GM19455 (cell line): ENCODE results near the gene SNX7.

Source experiments
- ATAC-seq: cut with Tn5 transposase; IDR thresholded peaks from one replicate; pipeline ENCODE4 v1.9.1; 2021; ENCODE audit not compliant: unreplicated experiment

SNX7 gene

DNA sequence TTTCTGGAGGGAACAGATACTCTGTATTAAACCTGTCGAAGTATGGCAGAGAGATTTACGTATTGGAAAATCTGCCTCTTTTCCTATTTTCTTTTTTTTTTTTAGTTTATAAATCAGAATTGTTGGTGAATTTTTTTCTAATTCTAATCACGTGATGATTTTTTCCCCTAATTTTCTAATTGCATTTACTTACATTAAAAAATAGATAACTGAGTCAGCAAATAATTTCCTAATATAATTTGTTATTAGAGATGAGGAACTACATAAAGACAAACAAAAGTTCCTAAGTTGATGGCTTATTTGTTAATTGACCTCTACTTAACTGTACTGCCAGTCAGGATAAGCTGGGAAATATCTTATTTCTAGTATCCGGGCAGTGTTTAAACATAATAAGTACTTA lies 34.6 kb downstream of the SNX7 start:
- ATAC-seq = no peak

DNA sequence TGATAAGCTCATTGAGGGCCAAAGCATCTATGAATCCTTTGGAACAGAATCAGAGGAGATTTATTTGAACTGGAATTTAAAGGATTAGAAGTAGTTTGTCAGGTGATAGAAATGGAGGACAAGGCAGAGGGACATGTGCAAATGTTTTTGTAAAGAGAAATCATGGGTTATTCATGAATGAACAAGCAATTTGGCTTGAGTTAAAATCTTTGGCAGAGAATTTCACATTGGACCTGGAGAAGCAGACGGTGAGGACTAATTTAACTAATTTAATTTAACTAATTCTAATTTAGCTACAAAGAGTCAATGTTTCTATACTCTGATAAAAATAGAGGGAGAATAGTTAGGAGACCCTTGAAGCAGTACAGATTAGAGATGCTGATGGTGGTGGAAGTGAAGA lies 36.3 kb downstream of the SNX7 start:
- no peak for ATAC-seq

DNA sequence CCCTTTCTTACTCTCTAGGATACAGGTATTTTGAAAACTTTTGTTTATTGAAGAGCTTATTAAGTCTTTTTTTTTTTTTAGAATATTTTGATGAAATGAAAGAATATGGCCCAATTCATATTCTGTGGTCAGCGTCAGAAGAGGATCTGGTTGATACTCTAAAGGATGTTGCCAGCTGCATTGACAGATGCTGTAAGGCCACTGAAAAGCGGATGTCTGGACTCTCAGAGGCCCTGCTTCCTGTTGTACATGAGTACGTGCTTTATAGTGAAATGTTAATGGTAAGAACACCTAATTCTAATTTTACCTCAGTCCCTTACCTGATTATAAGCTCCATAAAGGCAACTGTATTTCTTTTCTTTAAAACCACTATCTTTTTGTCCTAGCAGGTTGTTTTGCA lies 37.1 kb downstream of the SNX7 start:
- no peak for ATAC-seq

DNA sequence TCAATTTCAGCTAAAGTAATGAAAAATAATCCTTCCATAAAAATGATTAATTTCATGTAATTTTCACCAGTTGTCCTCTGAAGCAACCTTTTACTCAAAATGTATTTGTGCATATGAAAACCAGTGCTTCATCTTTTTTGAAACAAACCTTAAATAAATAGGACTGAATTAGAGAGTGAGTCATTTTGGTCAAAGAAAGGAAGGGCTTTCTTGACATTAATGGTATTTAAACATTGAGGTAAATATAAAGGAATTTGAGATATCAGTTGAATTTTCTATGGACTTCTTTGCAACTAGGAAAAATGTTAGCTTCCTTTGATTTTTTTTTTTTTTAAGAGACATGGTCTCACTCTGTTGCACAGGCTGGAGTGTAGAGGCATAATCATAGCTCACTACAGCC lies 38.7 kb downstream of the SNX7 start:
- ATAC-seq = no peak

DNA sequence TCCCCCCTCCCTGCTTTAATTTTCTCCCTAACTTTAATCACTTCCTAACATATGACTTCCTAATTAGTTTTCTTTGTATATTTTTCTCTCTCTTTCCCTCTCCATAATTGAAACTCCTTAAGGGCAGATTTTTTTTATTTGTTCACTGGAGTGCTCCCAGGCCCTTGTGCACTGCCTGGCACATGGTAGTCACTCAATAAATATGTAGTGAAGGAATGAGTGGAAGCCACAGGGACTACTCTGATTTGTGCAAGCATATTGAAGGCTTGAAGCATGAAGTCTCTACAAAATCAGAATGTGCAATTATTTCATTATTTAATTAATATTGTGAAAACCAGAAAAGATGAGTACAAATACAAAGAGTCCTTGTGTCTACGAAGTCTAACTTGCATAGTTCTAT lies 41.5 kb downstream of the SNX7 start:
- no peak for ATAC-seq

DNA sequence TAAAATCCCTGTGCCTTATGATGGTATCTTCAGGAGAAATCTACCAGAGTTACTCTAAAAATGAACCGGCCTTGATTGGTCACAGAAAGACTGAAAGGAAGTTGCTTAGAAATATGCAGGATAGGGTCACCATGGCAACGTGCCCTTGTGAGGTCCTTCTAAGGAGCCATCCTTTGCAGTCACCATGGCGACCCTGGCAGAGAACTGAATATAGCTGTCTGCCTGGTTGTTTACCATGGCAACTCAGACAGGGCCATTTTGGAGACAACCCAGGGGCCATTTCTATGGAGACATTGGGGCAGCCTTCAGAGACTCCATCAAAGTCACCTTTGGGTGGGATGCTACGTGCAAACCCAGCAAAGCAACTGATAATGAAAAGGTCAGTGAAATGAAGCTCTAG lies 43.0 kb downstream of the SNX7 start:
- no peak for ATAC-seq

DNA sequence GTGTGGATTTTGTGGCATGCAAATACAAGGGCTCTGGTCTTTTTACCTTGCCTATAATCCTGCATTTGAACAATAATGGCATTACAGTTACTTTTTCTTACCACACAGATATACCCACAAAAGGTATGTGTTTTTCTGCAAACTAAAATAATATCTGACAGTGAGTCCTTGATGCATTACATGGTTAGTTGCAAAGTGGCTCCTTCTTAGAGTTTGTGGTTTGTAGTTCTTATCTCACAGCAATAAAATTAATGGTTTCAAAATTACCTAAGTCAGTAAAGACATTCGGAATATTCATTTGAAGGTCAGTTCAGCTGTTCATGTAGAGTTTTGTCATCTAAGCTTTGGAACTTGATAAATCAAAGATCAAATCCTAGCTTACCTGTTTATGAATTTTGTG lies 43.5 kb downstream of the SNX7 start:
- no peak for ATAC-seq

DNA sequence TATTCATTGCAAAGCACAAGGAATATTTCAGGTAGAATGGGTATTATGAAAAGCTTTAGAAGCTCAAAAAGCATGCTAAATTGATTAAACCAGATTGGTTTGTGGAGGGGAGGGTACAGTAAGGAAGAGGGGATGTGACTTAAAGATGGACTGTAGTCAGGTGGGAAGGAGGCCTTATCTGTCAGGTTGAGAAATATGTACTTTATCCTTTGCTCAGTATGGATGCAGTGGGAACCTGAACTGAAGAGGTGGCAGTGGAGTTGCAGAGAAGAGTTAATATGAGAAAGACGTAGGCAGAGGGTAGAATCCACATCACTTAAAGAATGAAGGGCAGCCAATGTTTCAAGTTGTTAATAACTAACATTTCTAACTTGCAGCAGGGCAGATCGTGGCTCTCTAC lies 44.1 kb downstream of the SNX7 start:
- no peak for ATAC-seq

DNA sequence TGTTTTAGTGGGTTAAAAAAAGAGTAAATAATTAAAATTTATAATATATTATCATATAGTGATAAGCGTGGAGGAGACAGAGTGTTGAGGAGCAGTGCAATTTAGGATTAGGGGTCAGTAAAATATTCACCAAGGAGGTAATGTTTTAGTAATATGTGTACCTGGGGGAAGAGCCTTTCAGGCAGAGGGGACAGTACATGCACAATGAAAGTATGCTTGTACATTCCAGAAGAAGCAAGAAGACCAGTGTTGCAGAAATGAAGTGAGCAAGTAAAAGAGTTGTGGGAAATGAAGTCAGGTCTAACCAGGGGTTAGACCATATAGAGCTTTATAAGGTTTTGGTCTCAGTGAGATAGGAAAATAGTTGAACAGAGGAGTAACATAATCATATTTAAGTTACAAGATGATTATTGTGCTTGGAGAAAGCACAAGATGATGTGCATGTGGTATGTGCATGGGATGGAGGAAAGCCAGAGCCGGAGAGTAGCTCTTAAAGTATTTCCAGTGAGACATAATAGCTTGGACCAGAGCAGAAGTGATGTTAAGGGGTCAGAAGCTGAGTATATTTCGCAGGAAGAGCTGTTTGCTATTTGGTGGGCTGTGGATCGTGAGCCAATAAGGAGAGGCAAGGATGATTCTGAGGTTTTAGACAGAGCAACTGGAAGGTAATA lies 44.8 kb downstream of the SNX7 start:
- ATAC-seq = no peak

DNA sequence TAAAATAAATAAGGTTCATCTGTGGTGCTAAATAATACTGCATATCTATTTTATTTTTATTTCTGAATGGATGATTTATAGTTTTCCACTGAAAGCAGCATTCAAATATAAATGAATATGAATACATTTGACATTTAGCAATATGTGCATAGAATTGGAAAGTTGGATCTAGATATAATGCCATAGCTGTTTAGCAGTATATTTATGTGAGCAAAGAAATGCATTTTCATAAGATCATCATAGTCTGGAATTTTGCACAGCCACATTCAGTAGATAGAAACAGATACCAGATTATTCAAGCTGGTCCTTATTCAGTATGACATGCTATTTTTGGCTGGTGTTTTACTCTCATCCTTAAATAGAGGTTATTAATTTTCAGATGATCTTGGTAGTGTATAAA lies 46.0 kb downstream of the SNX7 start:
- ATAC-seq = no peak

DNA sequence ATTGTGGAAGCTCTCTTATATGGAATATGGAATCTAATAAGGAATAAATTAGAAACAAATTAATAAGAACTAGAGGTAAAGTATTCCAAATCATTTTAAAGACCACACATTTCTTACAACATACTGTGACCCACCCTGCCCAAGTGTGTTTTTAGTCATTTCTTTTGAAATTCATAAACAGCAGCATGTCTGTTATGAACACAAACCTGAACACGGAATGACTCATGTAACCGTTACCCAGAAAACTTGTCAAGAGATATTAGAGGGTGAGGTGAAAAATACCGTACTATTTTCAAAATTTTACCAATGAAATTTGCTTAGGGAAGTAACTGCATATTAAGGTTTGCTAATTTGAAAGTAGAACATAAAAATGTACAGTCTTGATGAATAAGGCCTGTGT lies 48.4 kb downstream of the SNX7 start:
- no peak for ATAC-seq

DNA sequence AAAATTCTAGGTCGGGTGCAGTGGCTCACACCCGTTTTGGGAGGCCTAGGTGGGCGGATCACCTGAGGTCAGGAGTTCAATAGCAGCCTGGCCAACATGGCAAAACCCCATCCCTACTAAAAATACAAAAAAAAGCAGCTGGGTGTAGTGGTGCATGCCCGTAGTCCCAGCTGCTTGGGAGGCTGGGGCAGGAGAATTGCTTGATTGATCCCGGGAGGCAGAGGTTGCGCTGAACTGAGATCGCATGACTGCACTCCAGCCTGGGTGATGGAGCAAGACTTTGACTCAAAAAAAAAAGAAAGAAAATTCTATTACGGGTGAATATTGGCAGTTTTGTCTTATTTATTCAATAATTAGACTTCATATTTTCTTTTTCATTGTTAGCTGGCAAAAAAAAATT lies 62.1 kb downstream of the SNX7 start:
- ATAC-seq = no peak

DNA sequence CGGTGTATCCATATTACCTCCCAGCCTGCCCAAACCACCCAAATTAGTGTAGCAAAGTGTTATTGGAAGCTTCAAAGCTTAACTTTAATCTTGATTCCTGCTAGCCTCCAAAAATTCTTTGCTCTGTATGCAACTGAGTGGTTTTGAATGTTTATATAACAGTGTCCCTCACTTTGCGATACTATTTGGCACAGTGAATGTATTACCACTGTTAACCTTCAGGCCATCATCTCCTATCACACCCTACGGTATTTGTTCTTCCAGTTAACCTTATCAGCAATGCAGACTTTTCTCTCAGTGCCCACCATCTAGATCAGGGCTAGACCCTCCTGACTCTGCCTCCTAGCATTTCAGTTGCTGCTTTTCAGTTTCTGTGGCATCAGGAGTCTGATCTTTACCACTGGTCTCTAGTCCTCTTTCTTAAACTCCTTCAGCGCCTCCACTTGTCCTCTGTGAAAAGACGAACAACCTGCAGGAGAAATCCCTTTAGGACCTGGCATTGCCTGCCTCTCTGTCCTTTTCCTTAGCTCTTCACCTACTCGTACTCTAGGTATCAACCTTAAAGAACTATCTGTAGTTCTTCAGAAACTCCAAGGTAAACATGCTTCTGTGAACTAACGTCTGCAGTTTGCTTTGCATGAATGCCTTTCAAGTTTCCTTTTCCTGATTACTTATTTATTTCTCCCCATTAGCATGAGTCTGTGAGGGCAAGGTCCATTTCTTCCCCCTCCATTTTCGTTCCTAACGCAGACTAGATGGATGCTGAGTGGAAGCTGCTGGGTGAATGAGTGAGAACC lies 71.7 kb downstream of the SNX7 start:
- ATAC-seq = no peak

DNA sequence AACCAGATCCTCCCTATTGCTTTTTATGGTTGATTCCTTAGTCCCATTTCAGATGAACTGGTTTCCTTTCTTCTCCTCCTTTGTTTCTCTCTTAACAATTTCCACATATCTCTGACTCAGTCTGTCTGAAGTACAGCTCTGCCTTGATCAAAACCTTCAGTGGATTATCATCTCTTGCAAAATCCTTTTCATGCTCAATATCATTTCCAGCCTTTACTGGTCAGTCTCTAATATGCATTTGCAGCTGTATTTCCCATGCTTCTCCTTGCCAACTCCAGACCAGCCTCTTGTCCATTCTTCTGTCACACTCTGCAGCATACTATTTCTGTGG lies 72.2 kb downstream of the SNX7 start:
- no peak for ATAC-seq

DNA sequence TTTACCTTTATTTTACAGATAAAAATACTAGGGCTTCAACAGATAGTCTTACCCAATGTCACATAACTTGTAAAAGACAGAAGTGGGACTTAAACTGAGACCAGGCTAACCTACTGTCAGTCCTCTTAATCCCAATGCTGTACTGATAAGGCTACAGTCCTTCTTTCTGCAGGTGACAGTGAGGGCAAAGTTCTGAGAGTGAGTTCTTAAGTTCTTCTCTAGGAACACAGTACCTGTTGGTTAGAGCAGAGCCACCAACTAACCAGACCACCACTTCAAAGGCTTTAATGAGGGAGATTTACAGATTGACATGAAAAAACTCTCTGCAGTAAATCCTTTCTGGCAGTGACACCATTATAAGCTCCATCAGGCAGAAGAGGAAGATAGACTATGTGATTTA lies 74.2 kb downstream of the SNX7 start:
- ATAC-seq = no peak

DNA sequence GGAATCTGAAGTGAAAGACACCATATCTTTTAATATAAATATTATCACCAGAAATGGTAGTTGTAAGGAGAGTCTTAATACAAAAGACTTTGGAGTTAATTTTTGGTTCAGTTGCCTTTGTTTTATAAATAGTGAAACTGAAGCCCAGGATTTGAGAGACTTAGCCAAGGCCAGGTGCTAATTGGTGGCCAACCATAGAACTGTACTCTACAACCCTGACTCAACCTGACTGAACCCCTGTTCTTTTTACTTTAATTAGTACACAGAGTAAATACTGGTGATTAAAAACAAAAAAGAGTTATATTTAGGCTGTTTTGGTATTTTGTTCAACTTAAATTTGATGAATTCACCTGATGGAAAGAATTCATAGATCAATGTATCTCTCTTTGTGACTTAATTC lies 76.3 kb downstream of the SNX7 start:
- ATAC-seq = no peak

DNA sequence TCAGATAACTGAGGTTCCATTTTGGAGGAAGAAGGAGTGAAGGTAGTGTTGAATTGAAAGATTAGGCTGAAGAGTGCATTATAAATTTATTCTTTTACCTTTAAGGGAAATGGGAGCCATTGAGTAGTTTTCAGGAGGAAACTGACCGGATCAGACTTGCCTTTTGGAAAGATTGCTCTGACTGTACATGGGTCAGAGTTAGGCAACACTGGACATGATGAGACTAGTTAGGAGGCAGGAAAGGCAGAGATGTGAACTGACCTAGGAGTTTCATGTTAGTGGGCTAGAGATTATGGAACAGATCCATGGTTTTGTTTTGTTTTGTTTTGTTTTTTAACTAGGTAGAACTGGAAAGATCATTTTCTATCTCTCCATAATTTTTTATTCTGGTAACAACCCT lies 78.2 kb downstream of the SNX7 start:
- no peak for ATAC-seq

DNA sequence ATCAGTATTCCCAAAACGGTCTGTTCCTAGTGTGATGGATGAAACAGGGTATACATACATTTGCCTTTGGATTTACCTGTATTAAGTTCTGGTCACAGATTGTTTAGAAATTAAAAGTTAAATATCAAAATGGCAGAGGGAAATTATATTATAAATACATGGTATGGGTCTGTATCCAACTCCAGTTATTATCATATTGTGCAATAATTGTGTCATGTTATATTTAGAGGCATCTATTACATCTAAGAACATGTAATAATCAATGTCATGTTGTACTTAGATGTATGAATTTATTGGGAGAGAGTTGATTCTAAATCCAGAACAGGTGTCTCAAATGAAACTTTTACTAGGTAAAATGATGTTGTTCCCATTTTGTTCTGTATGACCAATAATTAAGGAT lies 79.6 kb downstream of the SNX7 start:
- no peak for ATAC-seq

DNA sequence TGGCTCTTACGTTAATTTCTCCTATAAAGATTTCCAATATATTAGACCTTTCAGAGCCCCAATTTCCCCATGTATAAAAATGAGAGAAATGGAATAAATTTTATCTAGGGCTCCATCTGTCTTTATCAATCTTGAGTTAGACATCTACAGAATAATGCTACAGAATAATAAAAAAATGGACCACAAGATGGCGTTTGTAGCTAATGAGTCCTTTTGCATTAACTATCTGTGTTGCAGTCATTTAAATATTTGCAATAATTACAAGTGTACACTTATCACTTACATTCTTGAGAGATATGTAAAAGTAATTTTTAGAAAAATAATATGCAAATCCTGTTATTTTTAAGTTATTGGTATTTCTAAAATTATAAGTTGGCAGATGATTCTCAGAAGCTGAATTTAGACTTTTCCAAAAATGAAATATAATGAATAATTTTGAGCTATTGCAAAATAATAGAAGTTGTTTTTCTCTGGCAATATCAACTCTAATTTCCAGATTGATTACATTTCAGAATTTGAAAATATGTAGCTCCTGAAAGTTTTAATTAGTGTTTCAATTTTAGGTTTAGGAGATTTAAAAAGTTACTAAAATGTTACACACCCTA lies 87.7 kb downstream of the SNX7 start:
- ATAC-seq = no peak

DNA sequence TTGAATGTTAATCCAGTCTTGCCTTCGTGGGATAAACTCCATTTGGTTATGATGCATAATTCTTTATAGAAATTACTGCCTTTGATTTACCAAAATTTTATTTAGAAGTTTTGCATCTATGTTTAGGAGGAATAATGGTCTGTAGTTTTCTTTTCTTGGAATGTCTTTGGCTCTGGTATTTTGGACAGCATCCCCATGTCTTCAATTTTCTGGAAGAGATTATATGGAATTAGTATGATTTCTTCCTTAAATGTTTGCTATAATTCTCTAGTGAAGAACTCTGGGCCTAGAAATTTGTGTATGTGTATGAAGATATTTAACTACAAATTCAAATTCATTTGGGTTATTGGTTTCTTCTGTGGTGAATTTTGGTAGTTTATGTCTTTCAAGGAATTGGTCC lies 92.7 kb downstream of the SNX7 start:
- no peak for ATAC-seq

DNA sequence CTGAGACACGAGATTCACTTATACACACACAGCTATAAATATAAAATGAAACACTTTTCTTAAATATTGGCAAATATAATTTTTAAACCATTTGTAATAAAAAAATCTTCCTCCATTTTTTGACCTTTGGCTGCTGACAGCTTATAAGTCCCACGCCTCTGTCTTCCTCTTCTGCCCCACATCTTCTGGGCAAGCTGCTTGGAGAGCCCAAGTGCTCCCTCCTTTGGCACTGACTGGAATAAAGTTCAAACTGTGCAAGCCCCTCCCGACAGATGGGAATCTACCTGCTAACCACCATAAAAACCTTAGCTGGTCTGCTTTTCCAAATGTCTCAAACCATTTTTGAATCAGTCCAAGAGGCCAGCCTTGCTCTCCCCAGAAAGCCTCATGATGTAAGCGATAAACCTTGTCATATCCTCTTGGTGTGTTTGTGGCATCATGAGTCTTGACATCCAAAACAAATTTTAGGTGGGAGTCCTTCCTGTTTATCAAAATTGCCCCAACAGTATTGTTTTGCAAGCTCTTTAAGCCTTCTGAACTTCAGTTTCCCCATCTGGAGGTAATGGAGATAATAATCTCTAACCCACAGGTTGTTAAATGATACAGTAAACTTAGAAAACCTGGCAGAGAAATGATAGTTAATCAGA lies 99.8 kb downstream of the SNX7 start:
- ATAC-seq = no peak

DNA sequence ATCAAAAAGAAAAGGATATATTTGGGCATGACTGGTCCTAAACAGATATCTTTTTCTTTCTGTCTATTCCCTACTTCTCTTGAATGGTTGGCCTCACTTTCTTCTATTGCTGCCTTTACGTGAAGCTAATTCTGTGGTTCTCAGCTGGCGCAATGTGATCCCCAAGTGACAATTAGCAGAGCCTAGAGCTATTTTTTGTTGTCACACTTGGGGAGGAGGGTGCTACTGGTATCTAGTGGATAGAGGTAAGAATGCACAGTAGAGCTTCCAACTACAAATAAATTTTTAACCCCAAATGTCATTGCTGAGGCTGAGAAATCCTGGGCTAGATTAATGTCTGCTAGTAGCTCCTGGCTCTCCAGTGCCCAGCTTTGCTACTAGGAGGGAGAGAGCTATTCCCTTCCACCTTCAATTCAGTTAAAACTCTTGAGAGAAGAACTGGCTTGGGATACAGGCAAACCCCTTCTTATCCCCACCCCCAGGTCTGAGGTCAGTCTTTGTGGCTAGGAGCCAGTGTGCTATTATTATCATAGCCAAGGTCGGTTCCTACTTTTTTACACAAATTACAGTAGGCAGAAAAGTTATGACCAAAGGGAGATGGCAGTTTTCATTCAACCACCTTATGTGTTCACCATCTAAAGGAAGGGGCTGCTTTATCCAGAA lies 102.1 kb downstream of the SNX7 start:
- ATAC-seq = no peak
